ENCODE results near the gene TRIOBP.

The TRIOBP gene

GRCh38 chr22:37690407-37690806, 6.4 kb upstream of the TRIOBP start:
- TF ChIP-seq POLR2AphosphoS5 (IDR thresholded peaks at IDR 0.05; ENCODE audit: low read depth, low read length) (no peak), SIN3A (IDR thresholded peaks at IDR 0.05; ENCODE audit: borderline replicate concordance, insufficient read depth, low read length) (no peak), TAF1 (IDR thresholded peaks at IDR 0.05; ENCODE audit: borderline replicate concordance, insufficient read depth, low read length) (no peak), FOXP2 (optimal IDR thresholded peaks at IDR 0.05; ENCODE audit: borderline replicate concordance, extremely low read depth, extremely low read length, insufficient read depth) (no peak)
- TF ChIP-seq, protein P1, sequence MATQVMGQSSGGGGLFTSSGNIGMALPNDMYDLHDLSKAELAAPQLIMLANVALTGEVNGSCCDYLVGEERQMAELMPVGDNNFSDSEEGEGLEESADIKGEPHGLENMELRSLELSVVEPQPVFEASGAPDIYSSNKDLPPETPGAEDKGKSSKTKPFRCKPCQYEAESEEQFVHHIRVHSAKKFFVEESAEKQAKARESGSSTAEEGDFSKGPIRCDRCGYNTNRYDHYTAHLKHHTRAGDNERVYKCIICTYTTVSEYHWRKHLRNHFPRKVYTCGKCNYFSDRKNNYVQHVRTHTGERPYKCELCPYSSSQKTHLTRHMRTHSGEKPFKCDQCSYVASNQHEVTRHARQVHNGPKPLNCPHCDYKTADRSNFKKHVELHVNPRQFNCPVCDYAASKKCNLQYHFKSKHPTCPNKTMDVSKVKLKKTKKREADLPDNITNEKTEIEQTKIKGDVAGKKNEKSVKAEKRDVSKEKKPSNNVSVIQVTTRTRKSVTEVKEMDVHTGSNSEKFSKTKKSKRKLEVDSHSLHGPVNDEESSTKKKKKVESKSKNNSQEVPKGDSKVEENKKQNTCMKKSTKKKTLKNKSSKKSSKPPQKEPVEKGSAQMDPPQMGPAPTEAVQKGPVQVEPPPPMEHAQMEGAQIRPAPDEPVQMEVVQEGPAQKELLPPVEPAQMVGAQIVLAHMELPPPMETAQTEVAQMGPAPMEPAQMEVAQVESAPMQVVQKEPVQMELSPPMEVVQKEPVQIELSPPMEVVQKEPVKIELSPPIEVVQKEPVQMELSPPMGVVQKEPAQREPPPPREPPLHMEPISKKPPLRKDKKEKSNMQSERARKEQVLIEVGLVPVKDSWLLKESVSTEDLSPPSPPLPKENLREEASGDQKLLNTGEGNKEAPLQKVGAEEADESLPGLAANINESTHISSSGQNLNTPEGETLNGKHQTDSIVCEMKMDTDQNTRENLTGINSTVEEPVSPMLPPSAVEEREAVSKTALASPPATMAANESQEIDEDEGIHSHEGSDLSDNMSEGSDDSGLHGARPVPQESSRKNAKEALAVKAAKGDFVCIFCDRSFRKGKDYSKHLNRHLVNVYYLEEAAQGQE (IDR thresholded peaks at IDR 0.05; ENCODE audit: insufficient read depth in 1 of 2, low read depth in 2 of 2, low read length in 2 of 2): no peak

- no peak for TF ChIP-seq TAF1 (IDR thresholded peaks at IDR 0.05; ENCODE audit: borderline replicate concordance, insufficient read depth, low read length)
- TF ChIP-seq SIN3A (IDR thresholded peaks at IDR 0.05; ENCODE audit: borderline replicate concordance, insufficient read depth, low read length): no peak
- TF ChIP-seq, protein P1 (IDR thresholded peaks at IDR 0.05; ENCODE audit: insufficient read depth in 1 of 2, low read depth in 2 of 2, low read length in 2 of 2): no peak
- TF ChIP-seq POLR2AphosphoS5 (IDR thresholded peaks at IDR 0.05; ENCODE audit: low read depth, low read length): no peak
- TF ChIP-seq FOXP2 (optimal IDR thresholded peaks at IDR 0.05; ENCODE audit: borderline replicate concordance, extremely low read depth, extremely low read length, insufficient read depth): no peak
Observed at GRCh38 chr22:37690901-37691504, 5.8 kb upstream of the TRIOBP start.

DNA sequence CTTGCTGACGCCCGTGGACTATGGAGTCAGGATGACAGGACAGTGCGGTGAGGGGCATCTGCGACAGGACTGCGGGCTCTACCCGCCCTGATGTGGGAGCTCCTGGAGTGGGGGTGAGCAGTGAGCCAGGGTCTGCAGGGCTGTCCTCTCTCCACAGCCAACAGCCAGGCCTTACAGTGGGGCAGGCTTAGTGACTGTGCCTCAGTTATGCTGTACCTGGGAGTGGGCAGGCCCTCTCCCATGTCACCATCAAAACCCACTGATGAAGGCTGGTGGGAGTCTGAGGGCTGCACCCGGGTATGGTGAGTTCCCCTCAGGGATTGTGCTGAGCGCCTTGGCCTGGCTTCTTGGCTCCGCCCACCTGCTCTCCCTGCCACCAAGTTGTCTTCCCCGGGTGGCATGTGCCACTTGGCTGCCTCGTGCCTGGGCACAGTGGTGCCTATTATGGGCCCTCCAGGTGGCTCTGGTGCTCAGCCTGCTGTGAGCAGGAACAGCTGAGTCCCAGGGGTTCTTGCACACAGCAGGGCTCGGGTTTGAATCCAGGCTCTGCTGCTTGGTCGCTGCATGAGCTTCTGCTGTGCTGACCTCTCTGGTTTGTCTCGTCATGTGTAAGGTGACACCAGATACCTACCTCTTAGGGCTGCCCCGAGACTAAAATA, 4.1 kb upstream of the TRIOBP start:
- no peak for TF ChIP-seq FOXP2 (optimal IDR thresholded peaks at IDR 0.05; ENCODE audit: borderline replicate concordance, extremely low read depth, extremely low read length, insufficient read depth)
- TF ChIP-seq, protein P1 (IDR thresholded peaks at IDR 0.05; ENCODE audit: insufficient read depth in 1 of 2, low read depth in 2 of 2, low read length in 2 of 2): no peak
- no peak for TF ChIP-seq TAF1 (IDR thresholded peaks at IDR 0.05; ENCODE audit: borderline replicate concordance, insufficient read depth, low read length)
- TF ChIP-seq SIN3A (IDR thresholded peaks at IDR 0.05; ENCODE audit: borderline replicate concordance, insufficient read depth, low read length): no peak
- no peak for TF ChIP-seq POLR2AphosphoS5 (IDR thresholded peaks at IDR 0.05; ENCODE audit: low read depth, low read length)

GRCh38 chr22:37697538-37697835, 639 bp downstream of the TRIOBP start:
- TF ChIP-seq TAF1 (IDR thresholded peaks at IDR 0.05; ENCODE audit: borderline replicate concordance, insufficient read depth, low read length) (no peak), FOXP2 (optimal IDR thresholded peaks at IDR 0.05; ENCODE audit: borderline replicate concordance, extremely low read depth, extremely low read length, insufficient read depth) (no peak), POLR2AphosphoS5 (IDR thresholded peaks at IDR 0.05; ENCODE audit: low read depth, low read length) (no peak), SIN3A (IDR thresholded peaks at IDR 0.05; ENCODE audit: borderline replicate concordance, insufficient read depth, low read length) (no peak)
- TF ChIP-seq, protein P1 (IDR thresholded peaks at IDR 0.05; ENCODE audit: insufficient read depth in 1 of 2, low read depth in 2 of 2, low read length in 2 of 2): no peak
